H9 (cell line): ENCODE results near the gene JMJD1C. TPM values are rescaled to one million over a fixed set of nuclear protein-coding genes. Genes with fewer than 3 reads are reported as not detected.

Experiments
- DNase-seq: peaks from one replicate; pipeline ENCODE4 v3.0.0-alpha.2; 2017
- H2AFZ ChIP-seq: one replicate; pipeline ENCODE4 v1.6.1; 2013; ENCODE audit warnings: mild to moderate bottlenecking, low read length, control low read depth, moderate library complexity
- H2AK5ac ChIP-seq: 2 replicates; pipeline ENCODE4 v1.6.1; 2013; ENCODE audit warnings: low read length, control low read depth, mixed read lengths; ENCODE audit not compliant: insufficient read length
- H2BK120ac ChIP-seq: one replicate; pipeline ENCODE4 v1.6.1; 2013; ENCODE audit warnings: low read depth, mild to moderate bottlenecking, low read length, control low read depth, inconsistent platforms; ENCODE audit not compliant: poor library complexity, severe bottlenecking
- H2BK12ac ChIP-seq: 2 replicates; pipeline ENCODE4 v1.6.1; 2013; ENCODE audit warnings: low read length, control low read depth, mixed read lengths, low read depth; ENCODE audit not compliant: insufficient read length
- H2BK15ac ChIP-seq: 2 replicates; pipeline ENCODE4 v1.6.1; 2013; ENCODE audit warnings: low read depth, low read length, control low read depth
- H2BK20ac ChIP-seq: one replicate; pipeline ENCODE4 v1.6.1; 2013; ENCODE audit warnings: low read depth, mild to moderate bottlenecking, low read length, control low read depth, inconsistent platforms; ENCODE audit not compliant: poor library complexity, severe bottlenecking
- H2BK5ac ChIP-seq: 2 replicates; pipeline ENCODE4 v1.6.1; 2013; ENCODE audit warnings: low read length, control low read depth, mixed read lengths; ENCODE audit not compliant: insufficient read length
- H3K14ac ChIP-seq: 2 replicates; pipeline ENCODE4 v1.6.1; 2013; ENCODE audit warnings: low read length, control low read depth; ENCODE audit not compliant: insufficient read depth
- H3K18ac ChIP-seq: 2 replicates; pipeline ENCODE4 v1.6.1; 2013; ENCODE audit warnings: low read depth, mild to moderate bottlenecking, mixed read lengths, low read length, control low read depth; ENCODE audit not compliant: insufficient read length
- H3K23ac ChIP-seq: 2 replicates; pipeline ENCODE4 v1.6.1; 2013; ENCODE audit warnings: low read length, control low read depth, mixed read lengths, low read depth; ENCODE audit not compliant: insufficient read length
- H3K23me2 ChIP-seq: 2 replicates; pipeline ENCODE4 v1.6.1; 2013; ENCODE audit warnings: low read depth, mild to moderate bottlenecking, mixed read lengths, low read length, control low read depth; ENCODE audit not compliant: insufficient read length, poor library complexity, severe bottlenecking
- H3K27ac ChIP-seq: 2 replicates; pipeline ENCODE4 v1.5.1; 2013; ENCODE audit warnings: low read length, control low read depth, mixed read lengths, low read depth; ENCODE audit not compliant: insufficient read length
- H3K27me3 ChIP-seq: 2 replicates; pipeline ENCODE4 v1.6.1; 2013; ENCODE audit warnings: low read length, control low read depth, inconsistent platforms; ENCODE audit not compliant: insufficient read depth
- H3K4ac ChIP-seq: 2 replicates; pipeline ENCODE4 v1.6.1; 2013; ENCODE audit warnings: low read depth, mild to moderate bottlenecking, control low read depth, inconsistent platforms, low read length, moderate library complexity
- H3K4me1 ChIP-seq: 2 replicates; pipeline ENCODE4 v1.6.1; 2013; ENCODE audit warnings: low read length, control low read depth, inconsistent platforms; ENCODE audit not compliant: insufficient read depth
- H3K4me2 ChIP-seq: 2 replicates; pipeline ENCODE4 v1.6.1; 2013; ENCODE audit warnings: low read length, control low read depth, mixed read lengths; ENCODE audit not compliant: insufficient read length, insufficient read depth
- H3K56ac ChIP-seq: 2 replicates; pipeline ENCODE4 v1.6.1; 2013; ENCODE audit warnings: low read depth, mild to moderate bottlenecking, mixed read lengths, low read length, control low read depth; ENCODE audit not compliant: insufficient read length
- H3K79me1 ChIP-seq: 2 replicates; pipeline ENCODE4 v1.6.1; 2013; ENCODE audit warnings: low read depth, mild to moderate bottlenecking, moderate library complexity, low read length, control low read depth, inconsistent platforms; ENCODE audit not compliant: insufficient read depth, poor library complexity, severe bottlenecking
- H3K79me2 ChIP-seq: 2 replicates; pipeline ENCODE4 v1.6.1; 2013; ENCODE audit warnings: low read length, control low read depth, inconsistent platforms; ENCODE audit not compliant: insufficient read depth
- H3K9ac ChIP-seq: 2 replicates; pipeline ENCODE4 v1.6.1; 2013; ENCODE audit warnings: low read length, control low read depth, mixed read lengths; ENCODE audit not compliant: insufficient read length; ENCODE audit errors: extremely low read depth
- H3K9me3 ChIP-seq: one replicate; pipeline ENCODE4 v1.6.1; 2013; ENCODE audit warnings: low read depth, low read length, inconsistent platforms; ENCODE audit not compliant: control insufficient read depth
- H3T11ph ChIP-seq: one replicate; pipeline ENCODE4 v1.6.1; 2013; ENCODE audit warnings: mild to moderate bottlenecking, low read length, control low read depth, inconsistent platforms
- H4K20me1 ChIP-seq: one replicate; pipeline ENCODE4 v1.6.1; 2013; ENCODE audit not compliant: control insufficient read depth, insufficient read length, insufficient read depth
- H4K5ac ChIP-seq: 2 replicates; pipeline ENCODE4 v1.6.1; 2013; ENCODE audit warnings: low read depth, mild to moderate bottlenecking, mixed read lengths, low read length, control low read depth; ENCODE audit not compliant: insufficient read length
- H4K8ac ChIP-seq: replicated peaks from 2 replicates; pipeline ENCODE4 v1.6.1; 2013; ENCODE audit warnings: low read length, control low read depth, mixed read lengths, low read depth; ENCODE audit not compliant: insufficient read length
- H4K91ac ChIP-seq: 2 replicates; pipeline ENCODE4 v1.6.1; 2013; ENCODE audit warnings: low read depth, mild to moderate bottlenecking, moderate library complexity, mixed read lengths, low read length, control low read depth; ENCODE audit not compliant: insufficient read length
- H3K27ac Mint-ChIP-seq, 3 experiments: 2 replicates in 2 of 3; 3 replicates in 1 of 3; pipeline ENCODE4 v1.8.0; 2020 to 2021; ENCODE audit warnings: mixed read lengths in 3 of 3, mild to moderate bottlenecking in 1 of 3, moderate library complexity in 1 of 3
- H3K27me3 Mint-ChIP-seq: 2 replicates; pipeline ENCODE4 v1.8.0; 2021; ENCODE audit warnings: low read depth, mild to moderate bottlenecking, moderate library complexity, mixed read lengths
- H3K36me3 Mint-ChIP-seq, 3 experiments: 2 replicates in 2 of 3; 3 replicates in 1 of 3; pipeline ENCODE4 v1.8.0; 2020 to 2021; ENCODE audit warnings: low read depth in 3 of 3, mixed read lengths in 3 of 3; ENCODE audit not compliant: insufficient read depth in 1 of 3
- H3K4me1 Mint-ChIP-seq, 2 experiments: 2 replicates each; pipeline ENCODE4 v1.8.0; 2020; ENCODE audit warnings: mixed read lengths in 2 of 2
- H3K4me3 Mint-ChIP-seq, 2 experiments: 2 replicates in 1 of 2; 3 replicates in 1 of 2; pipeline ENCODE4 v1.8.0; 2020 to 2021; ENCODE audit warnings: mild to moderate bottlenecking in 2 of 2, mixed read lengths in 2 of 2, moderate library complexity in 1 of 2
- H3K9me3 Mint-ChIP-seq, 2 experiments: 2 replicates in 1 of 2; 3 replicates in 1 of 2; pipeline ENCODE4 v1.8.0; 2020; ENCODE audit warnings: mild to moderate bottlenecking in 2 of 2, mixed read lengths in 2 of 2, moderate library complexity in 1 of 2
- CTCF ChIP-seq: fragments of 200-600 bp; sonication (generic); conservative IDR thresholded peaks from 3 replicates; pipeline ENCODE4 v1.8.0; 2021; ENCODE audit warnings: antibody characterized with exemption, mild to moderate bottlenecking
- WGBS: extraction: QIAGEN DNeasy Blood & Tissue Kit; methylation state at CpG from one replicate; pipeline ENCODE4 v1.1.7; 2013; ENCODE audit warnings: missing lambda C conversion rate, low lambda C conversion rate, mixed read lengths; ENCODE audit not compliant: insufficient read length; ENCODE audit errors: extremely low coverage; 5-methylcytosine and 5-hydroxymethylcytosine counted together
- total RNA-seq: library from RNA; stranded (reverse); gene quantifications from 2 replicates; pipeline ENCODE4 v1.2.1, GENCODE V29; 2021

Gene JMJD1C
- total RNA-seq, 1 experiment from 2014 or later, result 200 TPM

GRCh38 chr10:63413429-63413828 lies 52.3 kb downstream of the JMJD1C start:
- no peak overlapping the region for H2BK120ac ChIP-seq
- WGBS, result no CpG with 5 or more reads among the region's 3 CpGs

More at GRCh38 chr10:63413429-63413828, 52.3 kb downstream of the JMJD1C start:
- Mint-ChIP-seq H3K4me3 (no peak overlapping the region), H3K36me3 (no peaks in the 10 kb centered on the region), H3K9me3 (no peaks in the 10 kb centered on the region), H3K27ac (no peak overlapping the region), H3K4me1 (peaks cover 34 to 37% of the 10 kb centered on the region in 2 experiments), H3K27me3 (no peaks in the 10 kb centered on the region)
- Histone ChIP-seq H3K14ac (no peak overlapping the region), H3K27me3 (no peaks in the 10 kb centered on the region), H3T11ph (no peak overlapping the region), H3K56ac (no peak overlapping the region), H4K8ac (no peak overlapping the region), H2BK15ac (no peak overlapping the region), H3K27ac (no peak overlapping the region), H4K91ac (no peak overlapping the region), H2BK20ac (no peak overlapping the region), H2AK5ac (no peak overlapping the region), H3K23me2 (no peaks in the 10 kb centered on the region), H3K9me3 (no peaks in the 10 kb centered on the region), H3K79me1 (no peaks in the 10 kb centered on the region), H2BK5ac (no peak overlapping the region), H3K23ac (no peak overlapping the region), H3K9ac (no peak overlapping the region), H4K20me1 (no peaks in the 10 kb centered on the region), H3K4ac (no peak overlapping the region), H2BK12ac (no peak overlapping the region), H3K18ac (no peak overlapping the region), H3K4me2 (no peak overlapping the region), H2AFZ (no peak overlapping the region), H3K4me1 (no peaks in the 10 kb centered on the region), H4K5ac (no peak overlapping the region), H3K79me2 (peaks cover 5% of the 10 kb centered on the region; the same call in 1 of the 2 replicates)
- no peak for DNase-seq
- no peak for TF ChIP-seq CTCF
